OCI-LY1 (cell line): ENCODE measurements around the gene NRAS.

Experiments used
- H2AFZ ChIP-seq: fragments of 200-600 bp; sonication (generic), shearing (Covaris generic); 2 replicates; pipeline ENCODE4 v1.6.0; 2014; ENCODE audit warnings: antibody characterized with exemption, mild to moderate bottlenecking, low read length
- H3F3A ChIP-seq: fragments of 200-600 bp; sonication (generic), shearing (Covaris generic); 2 replicates; pipeline ENCODE4 v1.6.0; 2014; ENCODE audit warnings: mild to moderate bottlenecking, antibody characterized with exemption, low read length, moderate library complexity; ENCODE audit not compliant: insufficient read depth
- H3K27ac ChIP-seq: fragments of 200-600 bp; sonication (generic); 2 replicates; pipeline ENCODE4 v1.5.1; 2014; ENCODE audit warnings: low read length, mixed run types, mild to moderate bottlenecking, low read depth; ENCODE audit not compliant: poor library complexity, severe bottlenecking
- H3K27me3 ChIP-seq: fragments of 200-600 bp; sonication (generic); 2 replicates; pipeline ENCODE4 v1.6.0; 2014; ENCODE audit warnings: antibody characterized with exemption, mild to moderate bottlenecking, low read length, moderate library complexity; ENCODE audit not compliant: insufficient read depth
- H3K36me3 ChIP-seq: fragments of 200-600 bp; sonication (generic); 2 replicates; pipeline ENCODE4 v1.6.1; 2014; ENCODE audit warnings: mild to moderate bottlenecking, antibody characterized with exemption, low read length, moderate library complexity, mixed read lengths; ENCODE audit not compliant: insufficient read depth
- H3K4me1 ChIP-seq: fragments of 200-600 bp; sonication (generic); 2 replicates; pipeline ENCODE4 v1.5.1; 2014; ENCODE audit warnings: mild to moderate bottlenecking, low read length, moderate library complexity; ENCODE audit not compliant: insufficient read depth, severe bottlenecking
- H3K4me2 ChIP-seq: fragments of 200-600 bp; sonication (generic), shearing (Covaris generic); 2 replicates; pipeline ENCODE4 v1.6.1; 2014; ENCODE audit warnings: low read length
- H3K4me3 ChIP-seq: fragments of 200-600 bp; sonication (generic); 2 replicates; pipeline ENCODE4 v1.5.1; 2014; ENCODE audit warnings: low read length, low read depth, mild to moderate bottlenecking, mixed read lengths; ENCODE audit not compliant: poor library complexity, severe bottlenecking
- H3K79me2 ChIP-seq: fragments of 200-600 bp; shearing (Covaris generic); 2 replicates; pipeline ENCODE4 v1.6.1; 2016; ENCODE audit warnings: mixed run types, low read length, mixed read lengths; ENCODE audit not compliant: insufficient read depth
- H3K9ac ChIP-seq: fragments of 200-600 bp; sonication (generic), shearing (Covaris generic); 2 replicates; pipeline ENCODE4 v1.6.1; 2014; ENCODE audit warnings: mild to moderate bottlenecking, low read length, mixed read lengths
- H3K9me2 ChIP-seq: fragments of 200-600 bp; sonication (generic), shearing (Covaris generic); 2 replicates; pipeline ENCODE4 v1.6.1; 2014; ENCODE audit warnings: low read depth, mild to moderate bottlenecking, low read length, mixed read lengths
- H3K9me3 ChIP-seq: fragments of 200-600 bp; shearing (Covaris generic); 2 replicates; pipeline ENCODE4 v1.6.1; 2014; ENCODE audit warnings: low read length, mixed read lengths
- H4K20me1 ChIP-seq: fragments of 200-600 bp; sonication (generic), shearing (Covaris generic); 2 replicates; pipeline ENCODE4 v1.6.0; 2016; ENCODE audit warnings: mild to moderate bottlenecking, low read length; ENCODE audit not compliant: insufficient read depth
- CTCF ChIP-seq: fragments of 200-600 bp; sonication (generic), shearing (Covaris generic); IDR thresholded peaks from 2 replicates; pipeline ENCODE4 v1.5.1; 2017; ENCODE audit warnings: mild to moderate bottlenecking, antibody characterized with exemption, low read length, moderate library complexity, mixed read lengths
- EZH2 ChIP-seq: fragments of 200-600 bp; sonication (generic), shearing (Covaris generic); IDR thresholded peaks from 2 replicates; pipeline ENCODE4 v1.8.0; 2017; ENCODE audit warnings: borderline replicate concordance, mixed run types, mild to moderate bottlenecking, antibody characterized with exemption, low read length, moderate library complexity, mixed read lengths

NRAS gene

DNA sequence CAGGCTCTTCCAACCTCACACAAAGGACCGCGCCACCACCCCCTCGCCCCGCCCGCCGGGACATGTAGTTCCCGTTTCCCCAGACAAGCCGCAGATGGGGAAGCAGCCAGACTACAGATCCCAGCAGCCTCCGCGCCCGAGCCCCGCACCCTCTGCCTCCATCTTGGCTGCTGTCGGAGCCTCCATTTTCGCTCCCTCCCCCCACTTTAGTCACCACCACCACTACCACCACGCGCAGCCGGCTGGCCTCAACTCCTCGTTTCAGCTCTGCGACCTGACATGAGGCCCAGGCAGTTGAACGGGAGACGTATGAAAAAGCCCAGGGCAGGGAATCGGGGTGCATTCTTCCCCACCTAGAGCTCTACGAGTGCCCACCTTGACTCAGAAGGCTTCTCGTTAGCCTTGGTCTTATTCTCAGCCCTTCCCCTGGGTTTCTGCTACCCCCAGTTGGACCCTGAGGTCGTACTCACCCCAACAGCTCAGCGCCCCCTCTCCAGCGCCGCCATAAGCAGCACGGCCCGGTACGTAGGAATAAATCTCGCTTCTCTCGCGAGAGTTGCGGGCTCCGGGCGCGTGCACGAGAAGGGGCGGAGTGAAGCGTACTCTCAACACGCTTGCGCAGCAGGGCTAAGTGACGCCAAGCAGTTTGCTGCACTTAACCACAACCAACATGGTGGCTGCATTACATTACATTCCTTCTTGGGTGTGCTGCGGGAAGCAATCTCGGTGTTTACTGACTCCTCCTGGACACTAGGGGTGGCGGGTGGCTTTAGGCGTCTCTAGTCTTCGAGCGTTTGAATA lies 41.1 kb upstream of the NRAS start, which contains the start of gene CSDE1:
CSDE1 (minus strand) TSS at position 530 of the 801 bp plus-strand sequence. CDS start 18,094 bp downstream, outside the sequence.
- Histone ChIP-seq H3K27me3 (no peaks in the 10 kb centered on the region), H3F3A (no peaks in the 10 kb centered on the region), H3K9me2 (no peaks in the 10 kb centered on the region), H3K36me3 (peaks cover 21% of the 10 kb centered on the region; the same call in 1 of the 2 replicates), H3K9me3 (no peaks in the 10 kb centered on the region), H3K4me2 (peak within 1 kb of the TSS; percentile 86), H3K27ac (peak within 1 kb of the TSS; percentile 94), H2AFZ (peak within 1 kb of the TSS; percentile 85; the same call in 1 of the 2 replicates), H3K4me1 (peaks cover 47% of the 10 kb centered on the region), H3K79me2 (peaks cover 46% of the 10 kb centered on the region), H4K20me1 (peaks cover 2% of the 10 kb centered on the region; the same call in 1 of the 2 replicates), H3K9ac (peak within 1 kb of the TSS; percentile 99), H3K4me3 (peak within 1 kb of the TSS; percentile 96)
- 0 out of 2 replicates have a peak, but pooled peaks have one; percentile 24 for TF ChIP-seq CTCF
- no peak for TF ChIP-seq EZH2

- Histone ChIP-seq H3K27ac (peak overlapping the region; percentile 94), H2AFZ (no peak overlapping the region), H3K4me1 (peaks cover 51% of the 10 kb centered on the region), H3K79me2 (peaks cover 53% of the 10 kb centered on the region), H3K27me3 (no peaks in the 10 kb centered on the region), H3K4me3 (peak overlapping the region; percentile 96), H4K20me1 (peaks cover 3% of the 10 kb centered on the region; the same call in 1 of the 2 replicates), H3F3A (no peaks in the 10 kb centered on the region), H3K9me3 (no peaks in the 10 kb centered on the region), H3K9ac (peak overlapping the region; percentile 99), H3K9me2 (no peaks in the 10 kb centered on the region), H3K4me2 (peak overlapping the region; percentile 86), H3K36me3 (peaks cover 24% of the 10 kb centered on the region; the same call in 1 of the 2 replicates)
- TF ChIP-seq CTCF (no peak), EZH2 (no peak)
Observed at GRCh38 chr1:114756949-114757454, 40.4 kb upstream of the NRAS start.

GRCh38 chr1:114756009-114756892 lies 39.7 kb upstream of the NRAS start:
- Histone ChIP-seq H2AFZ (no peak overlapping the region), H3K27ac (peak overlapping the region; percentile 94), H3K9ac (peak overlapping the region; percentile 99), H3K4me2 (peak overlapping the region; percentile 86), H3K4me3 (peak overlapping the region; percentile 96), H3K4me1 (peaks cover 57% of the 10 kb centered on the region), H3K9me2 (no peaks in the 10 kb centered on the region), H3F3A (no peaks in the 10 kb centered on the region), H3K9me3 (no peaks in the 10 kb centered on the region), H3K36me3 (peaks cover 31% of the 10 kb centered on the region; the same call in 1 of the 2 replicates), H3K27me3 (no peaks in the 10 kb centered on the region), H4K20me1 (peaks cover 8% of the 10 kb centered on the region), H3K79me2 (peaks cover 60% of the 10 kb centered on the region)
- TF ChIP-seq EZH2 (no peak), CTCF (no peak)
